HUDEP-2 (cell line): ENCODE results near the gene STAP1.

Experiments used
- DNase-seq, 76 experiments: peaks; one replicate each; lab custom pipeline; 2025; ENCODE audit not compliant: unreplicated experiment in 76 of 76; lab: John Stamatoyannopoulos, UW

STAP1 gene

GRCh38 chr4:67554096-67554495, 4.4 kb upstream of the STAP1 start:
- no peak for DNase-seq

- DNase-seq, result no peak
These were observed 3.1 kb upstream of the STAP1 start for GRCh38 chr4:67555447-67555846.

- no peak for DNase-seq
These were observed 2.1 kb upstream of the STAP1 start for GRCh38 chr4:67556436-67556835.

- DNase-seq, result no peak
These were observed 6.8 kb downstream of the STAP1 start for GRCh38 chr4:67565284-67565683.

DNA sequence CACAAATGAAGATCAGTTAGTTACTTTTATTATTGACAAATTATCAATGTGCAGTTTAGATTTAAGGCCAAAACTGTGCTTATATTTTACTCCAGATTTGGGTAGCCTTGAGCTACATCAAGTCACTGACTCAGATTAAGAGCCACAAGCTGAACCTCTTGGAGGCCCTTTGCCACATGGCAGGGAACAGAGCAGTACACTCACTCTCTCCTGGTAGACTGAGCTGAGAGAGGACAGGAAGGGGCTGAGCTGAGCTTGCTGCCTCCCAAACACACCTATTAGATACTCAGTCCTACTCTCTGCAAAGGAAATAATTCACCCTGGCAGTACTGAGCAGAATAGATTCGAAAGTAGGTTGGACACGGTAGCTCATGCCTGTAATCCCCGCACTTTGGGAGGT, 7.8 kb downstream of the STAP1 start:
- DNase-seq, result no peak

DNA sequence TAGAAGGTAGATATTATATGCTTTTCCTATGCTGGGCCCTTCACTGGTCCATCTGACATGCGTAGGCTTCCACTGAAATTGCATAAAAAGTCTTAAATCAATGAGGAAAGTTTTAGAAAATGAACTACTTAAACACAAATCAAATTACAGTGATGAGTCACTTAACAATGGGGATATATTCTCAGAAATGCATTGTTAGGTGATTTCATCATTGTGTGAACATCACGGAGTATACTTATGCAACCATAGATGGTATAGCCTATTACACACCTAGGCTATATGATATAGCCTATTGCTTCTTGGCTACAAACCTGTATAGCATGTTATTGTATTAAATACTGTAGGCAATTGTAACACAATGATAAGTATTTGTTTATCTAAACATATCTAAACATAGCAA, 10.3 kb downstream of the STAP1 start:
- no peak for DNase-seq

DNA sequence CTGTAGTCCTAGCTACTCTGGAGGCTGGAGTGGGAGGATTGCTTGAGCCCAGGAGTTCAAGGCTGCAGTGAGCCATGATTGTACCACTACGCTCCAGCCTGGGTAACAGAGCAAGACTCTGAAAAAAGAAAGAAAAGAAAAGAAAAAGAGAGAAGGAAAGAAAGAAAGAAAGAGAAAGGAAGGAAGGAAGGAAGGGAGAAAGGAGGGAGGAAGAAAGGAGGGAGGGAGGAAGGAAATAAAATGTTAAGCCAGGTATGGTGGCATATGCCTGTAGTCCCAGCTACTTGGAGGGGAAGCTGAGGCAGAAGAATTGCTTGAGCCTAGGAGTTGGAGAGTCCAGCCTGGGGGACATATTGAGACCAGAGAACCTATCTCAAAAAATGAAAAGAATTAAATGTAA, 12.0 kb downstream of the STAP1 start:
- DNase-seq, result no peak

GRCh38 chr4:67571975-67572374, 13.4 kb downstream of the STAP1 start:
- DNase-seq, result peak in 43 of 76 experiments; percentile 2 to 62 (median 18)

DNA sequence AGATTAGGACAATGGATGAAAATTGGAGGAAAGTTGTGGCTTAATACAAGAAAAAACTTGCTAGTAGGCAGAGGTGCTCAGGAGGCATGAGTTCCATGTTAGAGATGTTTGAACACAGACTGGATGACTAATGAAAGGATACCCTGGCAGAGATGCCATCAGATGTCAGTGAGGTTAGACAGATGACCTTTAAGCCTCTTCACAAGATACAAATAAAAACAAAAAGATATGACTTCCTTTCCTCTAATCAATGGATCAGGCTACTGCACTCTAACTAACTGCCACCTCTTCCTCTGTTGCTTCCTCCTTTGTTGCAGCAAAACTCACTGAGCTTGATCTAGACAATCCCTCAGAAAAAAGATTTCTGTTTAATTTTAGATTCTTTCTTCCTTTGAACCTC, 14.7 kb downstream of the STAP1 start:
- peak in 31 of 76 experiments; percentile 2 to 62 (median 20) for DNase-seq

- DNase-seq, result peak in 5 of 76 experiments; percentile 2 to 29 (median 19)
These were observed 16.9 kb downstream of the STAP1 start for GRCh38 chr4:67575232-67576058.

- DNase-seq, result no peak
These were observed 17.5 kb downstream of the STAP1 start for GRCh38 chr4:67576059-67576466.

DNA sequence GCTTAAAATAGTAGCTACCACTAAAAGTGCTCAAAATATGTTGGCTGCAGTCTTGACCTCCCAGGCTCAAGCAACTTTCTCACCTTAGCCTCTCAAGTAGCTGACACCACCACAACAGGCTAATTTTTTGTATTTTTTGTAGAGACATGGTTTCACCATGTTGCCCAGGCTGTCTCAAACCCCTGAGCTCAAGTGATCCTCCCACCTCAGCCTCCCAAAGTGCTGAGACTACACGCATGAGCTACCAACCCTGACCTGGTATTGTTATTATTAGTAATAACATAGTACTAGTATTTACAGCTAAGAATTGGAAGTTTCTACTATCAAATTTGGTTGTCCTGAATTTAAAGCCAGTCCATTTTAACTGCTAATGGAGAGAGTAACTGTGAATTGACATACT, 18.0 kb downstream of the STAP1 start:
- DNase-seq, result no peak

DNA sequence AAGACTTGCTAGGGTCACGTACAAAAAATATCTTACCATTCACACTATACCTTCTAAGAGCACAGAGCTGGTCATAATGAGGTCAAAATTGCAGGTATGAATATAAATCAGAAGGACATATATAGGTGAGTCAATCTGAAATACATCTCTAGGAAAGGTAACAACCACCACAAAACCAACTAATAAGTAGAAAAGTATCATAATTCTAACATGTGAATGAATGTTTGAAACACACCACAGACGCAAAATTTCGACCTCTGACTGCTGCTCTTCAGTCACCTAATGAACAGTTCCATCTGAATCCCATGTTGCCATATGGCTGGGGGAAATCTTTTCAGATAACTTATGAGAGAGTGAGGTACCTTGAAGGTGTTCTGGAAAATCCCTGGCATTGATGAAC, 22.1 kb downstream of the STAP1 start:
- no peak for DNase-seq

DNA sequence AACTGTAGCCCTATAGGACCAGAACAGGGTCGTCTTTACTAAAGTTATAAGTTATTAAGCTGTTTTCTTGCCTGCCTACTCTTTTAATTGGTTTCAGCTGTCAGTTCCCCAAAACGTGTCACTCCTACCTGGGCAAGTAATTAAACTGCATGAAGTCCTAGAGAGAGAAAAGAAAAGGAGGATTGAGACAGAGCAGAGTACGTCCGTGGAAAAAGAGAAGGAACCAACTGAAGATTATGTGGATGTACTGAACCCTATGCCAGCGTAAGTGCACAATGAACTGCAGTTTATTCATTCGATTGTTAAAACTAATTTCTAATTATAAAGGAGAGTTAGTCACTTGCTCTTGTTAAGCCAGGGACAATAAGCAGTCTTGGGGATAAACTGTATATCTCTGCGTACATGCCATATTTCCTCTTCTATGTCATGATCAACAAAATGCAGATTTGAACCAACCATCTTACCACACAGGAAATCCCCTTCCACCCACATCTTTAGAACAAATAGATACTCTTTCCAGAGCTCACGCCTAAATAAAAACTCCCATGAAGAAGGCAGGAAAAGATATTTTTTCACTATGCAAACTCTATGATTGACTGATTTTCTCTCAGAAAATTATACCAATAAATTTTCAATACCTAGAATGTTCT, 22.8 kb downstream of the STAP1 start:
- DNase-seq, result no peak

- no peak for DNase-seq
These were observed 23.4 kb downstream of the STAP1 start for GRCh38 chr4:67581913-67582312.

DNA sequence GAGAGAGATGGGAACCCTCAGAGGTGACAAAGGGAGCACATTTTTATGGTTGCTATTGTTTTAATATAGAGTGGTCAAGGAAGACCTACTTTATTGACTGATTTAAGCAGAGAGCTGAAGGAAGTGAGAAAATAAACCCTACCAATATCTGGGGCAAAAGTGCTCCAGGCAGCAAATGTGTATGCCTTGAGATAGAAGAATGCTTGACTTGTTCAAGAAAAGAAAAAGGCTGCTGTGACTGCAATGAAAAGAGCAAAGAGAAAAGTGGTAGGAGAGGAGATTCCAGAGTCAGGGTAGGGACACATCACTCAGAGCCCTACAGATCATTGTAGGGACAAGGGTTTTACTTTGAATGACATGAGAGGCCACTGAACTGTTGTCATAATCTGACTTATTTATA, 26.0 kb downstream of the STAP1 start:
- DNase-seq, result no peak

DNA sequence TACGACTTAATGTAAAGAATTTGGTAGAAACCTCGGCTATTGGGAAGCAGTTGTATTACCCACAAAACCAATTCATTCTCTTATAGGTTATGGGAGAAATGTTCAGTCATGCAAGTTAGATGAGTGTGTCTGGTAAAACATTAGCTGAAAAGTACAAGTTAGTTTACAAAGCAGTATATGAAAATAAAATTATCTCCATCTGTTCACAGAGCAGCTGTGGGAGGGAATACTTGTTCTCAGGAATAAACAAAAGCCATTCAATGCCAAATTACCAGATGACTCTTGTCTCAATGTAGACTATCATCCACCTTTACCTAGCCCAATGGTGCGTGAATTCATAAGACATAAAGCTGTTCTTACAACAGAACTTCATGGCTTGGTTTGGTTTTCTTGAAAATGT, 28.6 kb downstream of the STAP1 start:
- no peak for DNase-seq

- no peak for DNase-seq
These were observed 35.2 kb downstream of the STAP1 start for GRCh38 chr4:67593741-67594175.

- no peak for DNase-seq
These were observed 44.9 kb downstream of the STAP1 start for GRCh38 chr4:67603310-67604028.

GRCh38 chr4:67604029-67604381, 45.5 kb downstream of the STAP1 start:
- DNase-seq, result no peak

DNA sequence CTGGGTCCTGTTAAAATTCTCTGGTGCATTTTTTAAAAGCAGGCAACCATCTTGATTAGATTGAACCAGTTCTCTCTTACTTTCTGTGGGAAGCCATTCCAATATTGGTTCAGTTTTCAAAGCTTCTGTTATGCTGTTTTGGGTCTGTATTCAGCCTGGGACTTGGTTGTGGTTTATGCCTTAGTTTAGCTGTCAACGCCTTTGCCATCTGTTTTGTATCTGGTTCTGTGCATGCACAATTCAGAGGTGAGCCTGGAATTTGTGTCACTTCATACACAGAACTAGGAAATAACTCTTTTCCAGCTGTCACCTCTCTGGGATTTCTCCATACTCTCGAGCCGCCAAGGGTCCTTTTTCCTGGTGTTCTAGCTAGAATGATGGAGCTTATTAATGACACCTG, 46.2 kb downstream of the STAP1 start:
- DNase-seq, result no peak

DNA sequence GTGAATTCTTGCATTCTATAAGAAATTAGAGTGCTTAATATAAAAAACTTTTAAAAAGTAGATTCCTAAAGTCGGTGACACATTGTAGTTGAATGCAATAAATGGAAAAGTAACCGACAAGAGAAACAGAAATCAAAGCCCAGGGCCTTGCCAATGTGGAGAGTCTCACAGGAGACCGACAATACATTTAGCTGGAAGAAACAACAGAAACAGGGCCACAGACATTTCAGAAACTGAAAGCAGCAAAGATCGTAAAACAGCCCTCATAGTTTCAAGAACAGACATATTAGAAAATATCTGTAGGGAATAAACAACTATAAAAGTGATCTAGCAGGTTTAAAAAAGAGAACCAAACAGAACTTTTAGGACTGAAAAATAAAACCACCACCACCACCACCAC, 49.5 kb downstream of the STAP1 start:
- DNase-seq, result no peak
